HG03196 (cell line): ENCODE data around the gene TEX264.

ENCODE experiments used
- ATAC-seq: cut with Tn5 transposase; IDR thresholded peaks from one replicate; pipeline ENCODE4 v1.9.1; 2021; ENCODE audit not compliant: unreplicated experiment

The TEX264 gene

GRCh38 chr3:51691949-51692348 lies 20.9 kb downstream of the TEX264 start:
- no peak for ATAC-seq

DNA sequence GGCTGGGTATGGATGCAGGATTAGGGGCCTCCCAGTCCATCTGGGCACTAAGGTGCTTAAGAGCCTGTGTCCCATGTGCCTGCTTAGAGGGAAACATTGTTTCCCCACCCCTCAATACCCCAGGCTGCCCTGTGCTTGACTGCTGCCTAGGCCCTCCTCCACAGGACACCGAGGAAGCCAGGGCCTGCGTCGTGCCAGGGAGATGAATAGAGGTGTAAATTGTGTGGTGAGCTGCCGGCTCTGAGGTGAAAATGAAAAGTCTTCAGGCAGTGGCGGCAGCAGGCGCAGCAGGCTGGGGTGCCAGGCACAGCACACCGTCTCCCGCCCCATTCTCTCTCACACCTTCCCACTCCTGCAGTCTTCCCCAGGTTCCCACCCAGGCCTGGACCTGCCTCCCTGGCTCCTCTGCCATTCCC lies 21.9 kb downstream of the TEX264 start:
- ATAC-seq: no peak

DNA sequence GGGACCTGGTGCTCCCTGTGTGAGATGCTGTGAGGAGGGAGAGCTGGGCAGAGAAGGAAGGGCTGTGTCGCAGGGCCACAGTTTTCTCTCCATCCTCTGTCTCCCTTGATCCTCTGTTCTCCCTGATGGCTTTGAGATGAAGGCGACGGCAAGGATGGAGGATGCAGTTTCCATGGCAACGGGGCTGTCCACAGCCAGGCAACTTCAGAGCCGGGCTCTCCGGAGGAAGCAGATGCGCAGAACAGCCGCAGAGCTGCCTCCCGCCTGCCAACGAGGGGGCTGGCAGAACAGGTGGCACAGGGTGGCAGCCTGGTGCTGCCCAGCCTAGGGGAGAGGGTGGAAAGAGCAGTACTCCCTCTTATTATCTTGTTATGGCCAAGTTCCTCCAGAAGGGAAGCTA lies 25.9 kb downstream of the TEX264 start:
- ATAC-seq: no peak

DNA sequence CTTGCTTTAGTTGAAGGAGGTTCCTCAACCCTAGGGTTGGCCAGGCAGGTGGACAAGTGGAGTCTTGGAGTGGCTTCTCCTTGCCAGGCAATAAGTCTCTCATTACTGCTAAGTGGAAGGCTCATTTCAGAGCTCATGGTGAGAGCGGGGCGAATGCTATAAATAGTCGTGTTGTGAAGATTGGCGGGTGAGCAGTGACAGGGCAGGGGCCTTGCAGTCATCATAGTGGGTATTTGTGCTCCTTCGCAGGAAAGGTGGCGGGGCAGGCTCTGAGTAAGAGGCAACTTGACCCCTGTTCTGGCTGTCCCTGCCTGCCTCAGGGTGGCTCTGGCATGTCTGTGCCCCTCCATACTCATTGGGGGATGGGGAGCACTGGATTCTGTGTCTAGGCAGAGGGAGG lies 27.2 kb downstream of the TEX264 start:
- ATAC-seq: no peak

GRCh38 chr3:51700403-51700802 lies 29.4 kb downstream of the TEX264 start:
- no peak for ATAC-seq

DNA sequence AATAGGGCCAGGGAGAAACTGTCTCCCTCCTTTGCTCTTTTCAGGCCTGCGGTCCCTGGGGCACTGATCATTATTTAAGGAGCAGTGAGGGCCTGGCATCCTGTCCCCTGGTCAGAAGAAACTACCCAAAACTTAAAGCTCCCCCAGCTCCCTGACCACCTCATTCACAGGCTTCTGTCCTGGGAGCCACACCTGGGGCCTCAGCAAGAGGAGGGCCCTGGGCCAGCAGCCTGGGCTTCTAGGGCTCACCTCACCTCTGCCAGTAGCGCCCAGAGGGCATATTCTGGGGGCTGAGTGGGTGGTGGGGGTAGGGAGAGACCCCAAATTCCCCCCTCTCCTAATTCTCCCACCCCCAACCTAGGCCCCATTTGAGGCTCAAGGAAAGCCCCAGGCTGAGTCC lies 31.1 kb downstream of the TEX264 start:
- no peak for ATAC-seq

DNA sequence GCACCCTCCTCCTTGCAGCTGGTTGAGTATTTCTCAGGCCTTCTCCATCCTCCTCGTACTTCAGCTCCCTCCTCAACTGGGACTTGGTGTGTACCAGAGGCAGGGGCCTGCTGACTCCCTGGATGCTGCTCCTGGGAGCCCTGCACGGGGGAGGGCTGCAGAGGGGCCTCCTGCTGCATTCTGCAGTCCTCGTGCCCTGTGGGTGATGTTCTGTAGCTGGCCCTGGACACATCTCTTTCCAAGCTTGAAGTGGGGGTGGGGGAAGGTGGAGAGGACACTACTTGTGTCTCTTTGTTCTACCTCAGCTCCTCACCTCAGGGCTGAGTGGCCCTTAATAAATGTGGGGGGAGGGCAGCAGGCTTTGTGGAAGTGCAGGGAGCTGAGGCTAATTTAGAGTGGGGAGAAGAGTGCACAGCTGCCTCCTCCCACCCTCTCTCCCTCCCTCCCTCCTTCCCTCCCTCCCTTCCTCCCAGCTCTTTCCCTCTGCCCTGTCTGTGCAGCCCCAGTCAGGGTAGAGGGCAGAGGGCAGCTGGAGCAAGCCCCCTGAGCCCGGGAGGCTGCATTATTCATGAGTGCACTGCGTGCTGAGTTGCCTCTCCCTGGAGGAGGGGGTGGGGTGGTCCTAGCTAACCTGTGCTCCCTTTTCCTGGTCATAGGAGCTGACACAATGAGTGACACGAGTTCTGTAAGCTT lies 32.2 kb downstream of the TEX264 start:
- no peak for ATAC-seq

DNA sequence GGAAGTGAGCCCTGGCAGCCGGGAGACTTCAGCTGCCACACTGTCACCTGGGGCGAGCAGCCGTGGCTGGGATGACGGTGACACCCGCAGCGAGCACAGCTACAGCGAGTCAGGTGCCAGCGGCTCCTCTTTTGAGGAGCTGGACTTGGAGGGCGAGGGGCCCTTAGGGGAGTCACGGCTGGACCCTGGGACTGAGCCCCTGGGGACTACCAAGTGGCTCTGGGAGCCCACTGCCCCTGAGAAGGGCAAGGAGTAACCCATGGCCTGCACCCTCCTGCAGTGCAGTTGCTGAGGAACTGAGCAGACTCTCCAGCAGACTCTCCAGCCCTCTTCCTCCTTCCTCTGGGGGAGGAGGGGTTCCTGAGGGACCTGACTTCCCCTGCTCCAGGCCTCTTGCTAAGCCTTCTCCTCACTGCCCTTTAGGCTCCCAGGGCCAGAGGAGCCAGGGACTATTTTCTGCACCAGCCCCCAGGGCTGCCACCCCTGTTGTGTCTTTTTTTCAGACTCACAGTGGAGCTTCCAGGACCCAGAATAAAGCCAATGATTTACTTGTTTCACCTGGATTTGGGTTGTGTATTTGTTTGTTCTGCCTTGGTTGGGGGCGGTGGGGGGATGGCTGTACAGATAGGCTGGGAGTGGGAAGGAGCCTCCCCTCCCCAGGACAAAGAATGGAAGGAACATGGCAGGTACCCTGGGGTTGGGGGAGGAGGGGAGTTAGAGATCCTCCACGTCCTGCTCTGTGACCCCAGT lies 32.9 kb downstream of the TEX264 start:
- no peak for ATAC-seq

DNA sequence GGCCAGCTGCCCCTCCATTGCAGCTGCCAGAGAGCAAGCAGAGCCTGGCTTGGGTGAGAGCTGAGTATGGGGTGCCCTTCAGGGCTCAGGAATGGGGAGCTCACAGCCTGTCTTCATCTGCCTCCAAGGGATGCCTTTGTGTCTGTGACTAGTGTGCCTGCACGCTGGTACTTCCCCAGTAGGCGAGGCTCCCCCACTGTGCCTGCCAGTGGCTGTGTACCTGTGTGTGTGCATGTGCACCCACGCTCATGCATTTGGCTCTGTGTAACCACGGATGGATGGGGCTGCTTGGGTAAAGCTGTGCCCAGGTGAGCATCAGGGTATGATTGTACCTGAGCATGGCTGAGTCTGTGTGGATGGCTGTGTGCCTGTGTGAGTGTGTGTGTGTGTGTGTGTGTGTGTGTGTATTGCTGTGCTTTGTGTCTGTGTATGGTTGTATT lies 33.5 kb downstream of the TEX264 start:
- no peak for ATAC-seq

DNA sequence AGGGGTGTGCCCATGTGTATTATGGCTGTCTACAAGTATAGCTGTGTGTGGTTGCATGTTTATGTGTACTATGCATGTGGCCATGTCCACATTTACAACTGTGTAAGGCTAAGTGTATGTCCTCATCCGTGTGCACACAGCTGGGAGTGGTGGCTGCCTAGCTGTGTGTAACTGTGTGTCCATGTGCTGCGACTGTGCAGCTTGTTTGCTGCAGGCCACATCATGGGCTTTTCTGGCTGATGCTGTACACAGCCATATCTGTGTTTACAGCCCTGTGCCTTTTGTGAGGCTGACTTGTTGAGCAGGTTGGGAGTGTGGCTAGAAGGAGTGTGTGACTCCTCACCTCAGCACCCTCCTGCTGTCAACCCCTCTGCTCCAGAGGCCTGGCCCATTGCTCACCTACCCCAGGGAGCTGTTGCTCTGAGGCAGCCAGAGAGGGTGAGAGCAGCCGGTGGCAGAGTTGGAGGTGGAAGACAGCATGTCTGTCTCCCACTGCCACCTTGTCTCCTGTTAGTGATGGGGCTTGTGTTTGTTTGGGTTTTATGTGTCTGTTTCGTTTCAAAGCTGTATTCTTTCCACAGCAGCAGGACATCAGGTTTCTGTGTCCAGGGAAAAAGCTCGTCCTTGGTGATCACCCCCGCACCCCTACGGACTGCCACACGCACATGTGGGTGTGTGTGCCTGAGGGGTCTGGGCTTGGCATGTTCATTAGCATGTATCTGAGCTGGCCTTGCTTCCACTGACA lies 34.4 kb downstream of the TEX264 start:
- no peak for ATAC-seq

- no peak for ATAC-seq
Measured at GRCh38 chr3:51706021-51706485, 35.0 kb downstream of the TEX264 start.

GRCh38 chr3:51706788-51707731 lies 36.0 kb downstream of the TEX264 start, which contains the start of gene GRM2:
Gene GRM2 (plus strand): TSS chr3:51707068. CDS start chr3:51708984, 1,916 bp downstream.
- ATAC-seq: no peak

DNA sequence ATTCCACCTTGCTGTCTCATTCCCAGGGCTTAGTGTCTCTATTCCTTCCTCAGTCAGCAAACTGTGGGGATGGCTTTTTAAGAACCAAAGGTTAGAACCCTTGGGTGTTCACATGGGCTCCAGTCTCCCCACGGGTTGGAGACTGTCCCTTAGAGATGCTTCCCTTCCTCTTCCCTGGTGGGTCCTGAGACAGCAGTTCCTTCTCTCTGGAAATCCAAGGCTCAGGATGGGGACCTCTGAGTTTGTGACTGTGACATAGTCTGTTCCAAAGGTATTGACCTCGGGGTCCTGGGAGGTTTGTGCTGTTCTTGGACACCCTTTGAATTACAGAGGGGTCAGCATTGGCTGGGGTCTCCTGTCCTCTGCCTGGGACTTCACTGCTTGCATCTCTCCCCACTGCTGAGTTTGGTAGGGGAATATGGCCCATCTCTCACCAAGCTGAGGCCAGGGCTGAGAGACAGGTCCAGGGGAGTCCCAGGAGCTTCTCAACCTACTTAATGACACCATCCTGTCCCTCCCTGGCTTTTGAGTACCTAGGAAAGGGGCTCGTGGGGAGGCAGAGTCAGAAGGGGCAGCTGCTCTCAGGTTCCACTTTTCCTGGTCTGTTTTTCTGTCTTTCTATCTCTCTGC lies 37.3 kb downstream of the TEX264 start:
- ATAC-seq: no peak

DNA sequence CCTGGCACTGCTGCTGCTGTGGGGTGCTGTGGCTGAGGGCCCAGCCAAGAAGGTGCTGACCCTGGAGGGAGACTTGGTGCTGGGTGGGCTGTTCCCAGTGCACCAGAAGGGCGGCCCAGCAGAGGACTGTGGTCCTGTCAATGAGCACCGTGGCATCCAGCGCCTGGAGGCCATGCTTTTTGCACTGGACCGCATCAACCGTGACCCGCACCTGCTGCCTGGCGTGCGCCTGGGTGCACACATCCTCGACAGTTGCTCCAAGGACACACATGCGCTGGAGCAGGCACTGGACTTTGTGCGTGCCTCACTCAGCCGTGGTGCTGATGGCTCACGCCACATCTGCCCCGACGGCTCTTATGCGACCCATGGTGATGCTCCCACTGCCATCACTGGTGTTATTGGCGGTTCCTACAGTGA lies 38.0 kb downstream of the TEX264 start:
- ATAC-seq: no peak

DNA sequence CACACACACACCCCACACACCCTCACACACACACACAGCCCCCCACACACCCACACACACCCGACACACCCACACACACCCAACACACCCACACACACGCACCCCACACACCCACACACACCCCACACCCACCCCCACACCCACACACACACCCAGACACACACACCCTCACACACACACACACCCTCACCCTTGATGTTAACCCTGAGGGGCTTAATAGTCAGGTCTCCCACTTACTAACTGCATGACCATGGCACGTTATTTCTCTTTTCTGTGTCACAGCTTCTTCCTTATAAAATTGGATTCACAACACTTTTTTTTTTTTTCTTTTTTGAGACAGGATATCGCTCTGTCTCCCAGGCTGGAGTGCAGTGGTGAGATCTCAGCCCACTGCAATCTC lies 38.6 kb downstream of the TEX264 start:
- no peak for ATAC-seq

DNA sequence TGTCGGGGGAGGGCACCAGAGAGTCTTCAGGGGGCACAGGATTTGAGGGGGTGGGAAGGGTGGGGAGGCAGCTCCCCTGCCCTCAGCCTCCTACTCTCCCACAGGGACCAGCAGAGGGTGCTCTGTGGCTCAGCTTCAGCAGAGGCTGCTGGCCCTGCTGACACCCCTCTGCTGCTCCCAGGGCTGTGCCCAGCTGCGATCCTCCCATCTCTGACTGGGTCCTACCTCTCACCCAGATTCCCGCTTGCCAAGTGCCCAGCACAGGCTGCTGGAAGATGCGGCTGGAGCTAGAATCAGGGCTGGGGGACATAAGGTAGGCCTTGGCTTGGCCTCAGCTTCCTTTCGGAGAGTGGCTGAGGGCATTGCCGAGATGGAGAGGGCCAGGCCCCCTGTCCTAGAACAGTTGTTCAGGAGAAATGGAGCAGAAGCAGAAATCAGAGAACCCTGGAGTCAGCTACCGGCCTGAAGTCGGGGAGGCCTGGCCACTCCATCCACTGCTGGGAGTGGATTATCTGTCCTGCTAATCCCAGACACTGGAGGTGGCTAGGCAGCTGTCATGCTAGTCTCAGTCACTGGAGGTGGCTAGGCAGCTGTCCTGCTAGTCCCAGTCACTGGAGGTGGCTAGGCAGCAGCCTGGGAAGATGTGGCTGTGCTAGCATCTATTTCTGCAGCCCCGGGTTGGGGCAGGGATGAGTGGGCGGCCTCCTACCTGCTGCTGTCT lies 39.7 kb downstream of the TEX264 start:
- ATAC-seq: no peak

GRCh38 chr3:51711352-51712037 lies 40.4 kb downstream of the TEX264 start:
- ATAC-seq: no peak

- no peak for ATAC-seq
Measured at GRCh38 chr3:51712038-51712420, 41.0 kb downstream of the TEX264 start.

DNA sequence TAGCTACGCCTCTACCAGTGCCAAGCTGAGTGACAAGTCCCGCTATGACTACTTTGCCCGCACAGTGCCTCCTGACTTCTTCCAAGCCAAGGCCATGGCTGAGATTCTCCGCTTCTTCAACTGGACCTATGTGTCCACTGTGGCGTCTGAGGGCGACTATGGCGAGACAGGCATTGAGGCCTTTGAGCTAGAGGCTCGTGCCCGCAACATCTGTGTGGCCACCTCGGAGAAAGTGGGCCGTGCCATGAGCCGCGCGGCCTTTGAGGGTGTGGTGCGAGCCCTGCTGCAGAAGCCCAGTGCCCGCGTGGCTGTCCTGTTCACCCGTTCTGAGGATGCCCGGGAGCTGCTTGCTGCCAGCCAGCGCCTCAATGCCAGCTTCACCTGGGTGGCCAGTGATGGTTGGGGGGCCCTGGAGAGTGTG lies 41.5 kb downstream of the TEX264 start:
- no peak for ATAC-seq
